LNCAP (cell line): ENCODE results near the gene ABI1.

ENCODE experiments used
- TF ChIP-seq, protein P1 (sequence below): fragments of 450-650 bp; IDR thresholded peaks from 2 replicates; pipeline ENCODE4 v1.5.1; 2017; ENCODE audit warnings: mild to moderate bottlenecking

ABI1 gene

DNA sequence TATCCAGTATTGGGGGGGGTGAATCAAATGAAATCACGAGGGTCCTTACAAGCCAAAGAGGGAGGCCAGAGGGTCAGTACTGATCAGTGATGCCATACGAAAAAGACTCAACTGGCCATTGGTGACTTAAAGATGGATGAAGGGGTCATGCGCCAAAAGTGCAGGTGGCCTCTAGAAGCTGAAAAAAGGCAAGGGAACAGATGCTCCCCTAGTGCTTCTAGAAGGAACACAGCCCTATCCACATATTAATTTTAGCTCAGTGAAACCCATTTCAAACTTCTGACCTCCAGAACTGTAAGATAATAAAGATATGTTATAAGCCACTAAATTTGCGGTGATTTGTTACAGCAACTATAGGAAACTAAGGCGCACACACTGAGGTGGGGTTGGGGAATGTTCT is 62.5 kb downstream of the ABI1 start:
- TF ChIP-seq, protein P1, sequence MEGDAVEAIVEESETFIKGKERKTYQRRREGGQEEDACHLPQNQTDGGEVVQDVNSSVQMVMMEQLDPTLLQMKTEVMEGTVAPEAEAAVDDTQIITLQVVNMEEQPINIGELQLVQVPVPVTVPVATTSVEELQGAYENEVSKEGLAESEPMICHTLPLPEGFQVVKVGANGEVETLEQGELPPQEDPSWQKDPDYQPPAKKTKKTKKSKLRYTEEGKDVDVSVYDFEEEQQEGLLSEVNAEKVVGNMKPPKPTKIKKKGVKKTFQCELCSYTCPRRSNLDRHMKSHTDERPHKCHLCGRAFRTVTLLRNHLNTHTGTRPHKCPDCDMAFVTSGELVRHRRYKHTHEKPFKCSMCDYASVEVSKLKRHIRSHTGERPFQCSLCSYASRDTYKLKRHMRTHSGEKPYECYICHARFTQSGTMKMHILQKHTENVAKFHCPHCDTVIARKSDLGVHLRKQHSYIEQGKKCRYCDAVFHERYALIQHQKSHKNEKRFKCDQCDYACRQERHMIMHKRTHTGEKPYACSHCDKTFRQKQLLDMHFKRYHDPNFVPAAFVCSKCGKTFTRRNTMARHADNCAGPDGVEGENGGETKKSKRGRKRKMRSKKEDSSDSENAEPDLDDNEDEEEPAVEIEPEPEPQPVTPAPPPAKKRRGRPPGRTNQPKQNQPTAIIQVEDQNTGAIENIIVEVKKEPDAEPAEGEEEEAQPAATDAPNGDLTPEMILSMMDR: no peak

DNA sequence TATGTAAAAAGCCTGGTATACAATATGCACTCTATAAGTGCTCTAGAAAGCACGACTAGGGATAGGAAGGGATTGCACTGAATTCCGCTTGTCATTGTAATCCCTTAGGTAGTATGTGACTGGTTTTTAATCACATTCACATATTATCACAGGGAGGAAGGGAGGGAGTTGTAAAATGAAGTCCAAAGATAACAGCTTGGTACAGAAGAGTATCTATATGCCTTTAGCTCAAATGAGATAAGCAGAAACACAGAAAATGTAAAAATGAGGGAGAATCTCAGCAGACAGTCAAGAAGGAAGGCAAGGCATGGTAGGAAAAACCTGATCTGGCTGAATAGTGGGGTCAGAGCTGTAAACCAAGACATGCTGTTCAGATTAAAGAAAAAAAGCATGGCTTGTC is 63.4 kb downstream of the ABI1 start:
- TF ChIP-seq, protein P1: no peak

DNA sequence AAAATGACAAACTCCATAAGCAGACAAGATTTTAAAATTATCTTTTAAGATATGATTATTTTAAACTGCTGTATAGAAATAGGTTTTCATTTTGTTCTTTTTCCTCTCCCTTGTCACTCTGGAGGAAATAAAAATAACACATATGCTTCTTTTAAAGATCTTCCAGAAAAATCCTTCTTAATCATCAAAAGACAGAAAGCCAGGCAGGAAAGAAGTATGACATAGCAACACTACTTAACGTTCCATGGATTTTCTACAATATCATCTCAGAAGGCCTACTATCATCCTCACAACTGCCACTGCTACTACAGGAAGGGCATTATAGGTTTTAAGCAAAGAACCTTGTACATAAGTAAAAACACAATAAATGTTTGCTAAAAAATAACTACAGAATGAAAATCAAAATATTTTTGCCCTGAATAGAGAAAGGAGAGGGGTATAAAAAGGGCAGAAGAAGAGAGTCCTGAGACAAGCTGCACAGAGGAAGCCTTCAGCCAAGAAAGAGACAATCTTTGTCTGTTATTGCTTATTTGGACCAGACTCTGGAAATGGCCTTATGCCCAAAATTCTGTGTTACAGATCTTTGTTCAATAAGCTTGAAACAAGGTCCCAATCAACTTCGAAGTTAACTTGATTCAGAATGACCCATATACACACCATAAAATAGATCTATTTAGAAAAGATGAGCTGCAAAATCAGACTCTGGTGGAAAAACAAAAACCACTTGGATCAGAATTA is 67.8 kb downstream of the ABI1 start:
- TF ChIP-seq, protein P1: no peak

DNA sequence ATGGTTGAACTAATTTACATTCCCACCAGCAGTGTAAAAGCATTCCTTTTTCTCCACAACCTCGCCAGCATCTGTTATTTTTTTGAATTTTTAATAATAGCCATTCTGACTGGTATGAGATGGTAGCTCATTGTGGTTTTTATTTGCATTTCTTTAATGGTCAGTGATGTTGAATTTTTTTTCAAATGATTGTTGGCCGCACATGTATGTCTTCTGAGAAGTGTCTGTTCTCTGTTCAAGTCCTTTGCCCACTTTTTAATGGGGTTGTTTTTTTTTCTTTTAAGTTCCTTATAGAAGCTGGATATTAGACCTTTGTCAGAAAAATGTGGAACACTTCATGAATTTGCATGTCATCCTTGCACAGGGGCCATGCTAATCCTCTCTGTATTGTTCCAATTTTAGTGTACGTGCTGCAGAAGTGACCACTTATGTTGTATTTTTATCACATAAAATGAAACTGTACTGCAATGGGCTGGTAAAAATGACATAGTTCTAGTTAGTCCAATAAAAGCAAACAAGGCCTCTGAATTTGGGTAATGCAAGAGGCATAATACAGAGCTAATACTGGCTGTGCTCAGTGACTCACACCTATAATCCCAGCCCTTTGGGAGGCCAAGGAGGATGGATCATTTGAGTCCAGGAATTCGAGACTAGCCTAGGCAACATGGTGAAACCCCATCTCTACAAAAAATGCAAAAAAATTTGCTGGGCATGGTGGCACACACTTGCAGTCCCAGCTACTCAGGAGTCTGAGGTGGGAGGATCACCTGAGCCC is 70.3 kb downstream of the ABI1 start:
- TF ChIP-seq, protein P1: no peak

DNA sequence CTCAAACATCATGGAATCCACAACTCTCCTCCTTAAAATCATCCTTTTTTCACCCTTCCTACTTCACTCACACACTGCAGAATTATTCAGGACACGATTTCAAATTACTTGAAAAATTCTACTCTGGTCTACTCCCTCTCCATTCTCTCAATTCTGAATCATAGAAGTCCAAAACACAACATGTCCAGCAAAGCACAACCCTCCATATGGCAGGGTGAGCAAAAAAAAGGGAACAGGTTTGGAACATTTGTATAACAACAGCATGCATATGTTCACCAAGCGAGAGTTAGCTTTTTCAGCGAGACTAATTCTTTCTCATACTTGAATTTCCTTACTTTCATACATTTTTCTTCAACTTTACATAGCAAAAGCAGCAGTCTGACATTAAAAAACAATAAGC is 73.4 kb downstream of the ABI1 start:
- TF ChIP-seq, protein P1: no peak

GRCh38 chr10:26781797-26782196 is 79.0 kb downstream of the ABI1 start:
- TF ChIP-seq, protein P1: no peak

GRCh38 chr10:26780793-26781601 is 79.8 kb downstream of the ABI1 start:
- TF ChIP-seq, protein P1: no peak
